HG02759 (cell line): ENCODE results near the gene PSMD13.
A peak's percentile ranks its signal among the peaks of the same experiment; 100 is the strongest.

Experiments
- ATAC-seq: cut with Tn5 transposase; IDR thresholded peaks from one replicate; pipeline ENCODE4 v1.9.1; 2021; ENCODE audit warnings: mild to moderate bottlenecking, moderate library complexity; ENCODE audit not compliant: unreplicated experiment

The PSMD13 gene

GRCh38 chr11:241634-242033 is 4.9 kb downstream of the PSMD13 start:
- no peak for ATAC-seq

GRCh38 chr11:244376-244775 is 7.6 kb downstream of the PSMD13 start:
- no peak for ATAC-seq

GRCh38 chr11:249062-249461 is 12.3 kb downstream of the PSMD13 start:
- no peak for ATAC-seq

GRCh38 chr11:250274-250673 is 13.5 kb downstream of the PSMD13 start:
- no peak for ATAC-seq

GRCh38 chr11:250740-251299 is 14.0 kb downstream of the PSMD13 start:
- ATAC-seq, result no peak

- no peak for ATAC-seq
Measured at GRCh38 chr11:251550-251949, 14.8 kb downstream of the PSMD13 start.

- ATAC-seq, result no peak
Measured at GRCh38 chr11:252666-253065, 15.9 kb downstream of the PSMD13 start.

GRCh38 chr11:253160-253885 is 16.5 kb downstream of the PSMD13 start:
- ATAC-seq, result no peak

GRCh38 chr11:253886-254270 is 17.1 kb downstream of the PSMD13 start:
- no peak for ATAC-seq

GRCh38 chr11:255176-255575 is 18.4 kb downstream of the PSMD13 start:
- ATAC-seq, result no peak

GRCh38 chr11:255816-256215 is 19.0 kb downstream of the PSMD13 start:
- no peak for ATAC-seq

GRCh38 chr11:256952-257737 is 20.4 kb downstream of the PSMD13 start:
- ATAC-seq, result no peak

- no peak for ATAC-seq
Measured at GRCh38 chr11:257766-258493, 21.2 kb downstream of the PSMD13 start.

- ATAC-seq, result no peak
Measured at GRCh38 chr11:259413-259812, 22.6 kb downstream of the PSMD13 start.

GRCh38 chr11:261624-262023 is 24.8 kb downstream of the PSMD13 start:
- no peak for ATAC-seq

GRCh38 chr11:266676-267439 is 30.1 kb downstream of the PSMD13 start:
- no peak for ATAC-seq

- ATAC-seq, result no peak
Measured at GRCh38 chr11:267491-267994, 30.8 kb downstream of the PSMD13 start.

- peak; percentile 47 for ATAC-seq
Measured at GRCh38 chr11:268716-269145, 32.0 kb downstream of the PSMD13 start.

- ATAC-seq, result peak; percentile 69
Measured at GRCh38 chr11:269146-269890, 32.5 kb downstream of the PSMD13 start.
